Measurements from ENCODE around the gene TMEM14C.

The TMEM14C gene

DNA sequence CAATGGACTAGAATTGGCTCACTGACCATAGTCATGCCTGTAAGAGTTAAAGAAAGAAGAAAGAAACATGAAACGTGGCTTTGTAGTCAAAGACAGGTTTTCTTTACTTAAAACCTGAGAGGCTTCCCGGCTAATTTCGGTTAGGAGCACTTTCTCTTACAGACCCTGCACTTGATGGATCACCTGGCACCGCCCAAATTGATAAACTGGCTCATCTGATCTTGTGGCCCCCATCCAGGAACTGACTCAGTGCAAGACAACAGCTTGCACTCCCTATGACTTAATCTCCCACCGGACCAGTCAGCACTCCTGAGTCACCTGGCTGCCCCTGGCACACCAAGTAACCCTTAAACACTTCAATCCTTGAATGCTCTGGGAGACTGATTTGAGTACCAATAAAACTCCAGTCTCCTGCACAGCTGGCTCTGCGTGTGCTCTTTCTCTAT is 37.0 kb downstream of the TMEM14C start:
- DNase-seq (ENCODE audit: low read depth in 2 of 3, low spot score in 1 of 3) = no peak

DNA sequence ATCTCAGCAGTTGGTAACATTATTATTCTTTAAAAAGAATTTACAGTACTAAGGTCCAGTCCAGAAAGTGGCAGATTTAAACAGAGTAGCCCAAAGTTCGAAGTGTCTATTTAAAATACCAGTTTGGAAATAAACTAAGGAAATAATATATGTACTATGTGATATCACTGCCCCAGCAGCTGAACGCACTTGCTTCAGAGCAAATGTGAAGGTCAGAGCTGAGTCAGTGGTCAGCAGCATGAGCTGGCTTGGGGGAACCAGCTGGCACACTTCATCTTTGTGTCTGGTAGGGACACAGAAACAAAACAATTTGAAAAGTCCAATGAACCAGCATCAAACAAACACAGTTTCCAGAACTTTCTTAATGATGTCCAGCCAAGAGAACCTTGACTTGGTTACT is 40.1 kb downstream of the TMEM14C start:
- no peak for DNase-seq (ENCODE audit: low read depth in 2 of 3, low spot score in 1 of 3)

DNA sequence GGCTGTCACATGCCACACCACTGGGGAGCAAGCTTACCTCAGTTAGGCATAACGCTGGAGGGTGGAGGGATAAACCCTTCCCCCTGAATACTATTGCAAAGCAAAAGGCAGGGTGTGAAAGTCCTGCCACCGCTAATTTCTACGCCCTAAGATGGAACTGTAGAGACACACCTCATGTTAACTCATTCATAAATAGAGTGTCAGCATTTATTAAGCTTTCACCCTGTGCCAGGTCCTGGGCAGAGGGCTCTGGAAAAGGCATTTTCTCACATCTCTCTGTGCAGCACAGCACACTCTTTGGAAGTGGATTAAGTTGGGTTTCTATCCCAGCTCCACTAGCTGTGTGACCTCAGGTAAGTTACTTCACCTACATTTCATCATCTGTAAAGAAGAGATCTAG is 46.5 kb downstream of the TMEM14C start:
- DNase-seq (ENCODE audit: low read depth in 2 of 3, low spot score in 1 of 3) = no peak

DNA sequence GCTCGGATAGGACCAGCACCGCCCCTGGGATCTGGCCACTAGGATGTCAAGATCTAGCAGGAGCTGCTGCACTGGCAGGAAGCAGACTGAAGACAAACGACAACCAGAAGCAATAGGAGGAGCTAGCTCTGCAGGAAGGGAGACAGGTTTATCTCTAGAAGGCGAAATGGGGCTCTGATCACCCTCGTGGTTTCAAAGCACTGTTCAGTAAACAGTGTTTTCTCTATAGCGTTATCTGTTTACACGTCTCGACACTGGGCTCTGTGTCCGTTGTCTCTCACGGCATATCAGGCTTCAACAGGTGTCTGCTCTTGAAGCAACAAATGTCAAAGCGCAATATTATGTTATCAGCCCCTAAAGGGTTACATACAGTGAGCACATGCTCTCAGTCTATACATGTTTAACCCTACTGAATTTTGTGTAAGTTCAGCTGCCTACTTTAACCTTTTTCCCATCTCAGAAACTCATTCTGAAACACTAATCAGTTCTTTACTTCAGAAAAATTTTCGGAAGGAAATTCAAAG is 48.6 kb downstream of the TMEM14C start:
- DNase-seq (ENCODE audit: low read depth in 2 of 3, low spot score in 1 of 3) = no peak

DNA sequence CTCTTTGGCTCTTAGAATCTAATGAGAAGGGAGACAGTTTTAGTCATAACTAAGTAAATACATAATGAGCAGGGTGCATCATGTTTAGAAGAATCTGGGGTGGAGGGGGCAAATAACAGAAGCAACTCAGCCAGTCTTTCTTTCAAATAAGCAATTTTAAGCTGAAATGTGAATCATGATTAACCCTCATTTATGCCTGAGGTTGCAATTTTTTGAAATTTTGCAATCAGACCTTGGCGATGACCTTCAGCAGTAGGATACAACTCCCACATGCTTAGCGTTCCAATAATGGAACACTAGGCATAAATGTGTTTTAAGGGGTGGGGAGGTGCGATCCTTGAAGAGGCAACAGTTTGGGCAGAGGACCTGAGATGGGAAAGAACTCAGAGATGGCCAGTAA is 55.4 kb downstream of the TMEM14C start:
- no peak for DNase-seq (ENCODE audit: low read depth in 2 of 3, low spot score in 1 of 3)

DNA sequence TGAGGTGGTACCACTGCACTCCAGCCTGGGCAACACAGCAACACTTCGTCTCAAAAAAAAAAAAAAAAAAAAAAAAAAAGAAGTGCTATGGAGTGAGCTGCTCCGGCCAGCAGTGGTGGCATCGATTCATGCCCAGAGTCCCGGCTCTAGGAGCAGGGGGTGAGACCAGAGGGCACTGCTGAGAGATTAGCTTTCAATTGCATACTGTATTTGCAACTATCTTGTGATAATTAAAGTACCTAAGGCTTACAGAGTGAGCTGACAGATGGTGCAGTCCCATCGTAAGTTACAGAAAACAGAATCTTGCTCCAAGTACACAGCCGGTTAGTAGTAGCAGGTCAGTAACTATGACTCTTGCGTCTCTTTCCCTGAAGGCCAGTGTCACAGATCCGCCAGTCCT is 56.2 kb downstream of the TMEM14C start:
- no peak for DNase-seq (ENCODE audit: low read depth in 2 of 3, low spot score in 1 of 3)

Data from stimulated activated CD4-positive, alpha-beta T cell treated with anti-CD3 and anti-CD28 coated beads, Interleukin-12 subunit alpha, Interleukin-12 subunit beta, amount 100 ng/mL, for 48 hours (primary cell).